ENCODE results near the gene EPG5.

- no peak for TF ChIP-seq PATZ1 (CRISPR knock-in tag; IDR thresholded peaks at IDR 0.05; ENCODE audit: borderline replicate concordance)
- TF ChIP-seq OSR1 (CRISPR knock-in tag; IDR thresholded peaks at IDR 0.05): no peak
- TF ChIP-seq, protein P1, sequence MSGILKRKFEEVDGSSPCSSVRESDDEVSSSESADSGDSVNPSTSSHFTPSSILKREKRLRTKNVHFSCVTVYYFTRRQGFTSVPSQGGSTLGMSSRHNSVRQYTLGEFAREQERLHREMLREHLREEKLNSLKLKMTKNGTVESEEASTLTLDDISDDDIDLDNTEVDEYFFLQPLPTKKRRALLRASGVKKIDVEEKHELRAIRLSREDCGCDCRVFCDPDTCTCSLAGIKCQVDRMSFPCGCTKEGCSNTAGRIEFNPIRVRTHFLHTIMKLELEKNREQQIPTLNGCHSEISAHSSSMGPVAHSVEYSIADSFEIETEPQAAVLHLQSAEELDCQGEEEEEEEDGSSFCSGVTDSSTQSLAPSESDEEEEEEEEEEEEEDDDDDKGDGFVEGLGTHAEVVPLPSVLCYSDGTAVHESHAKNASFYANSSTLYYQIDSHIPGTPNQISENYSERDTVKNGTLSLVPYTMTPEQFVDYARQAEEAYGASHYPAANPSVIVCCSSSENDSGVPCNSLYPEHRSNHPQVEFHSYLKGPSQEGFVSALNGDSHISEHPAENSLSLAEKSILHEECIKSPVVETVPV (CRISPR knock-in tag; IDR thresholded peaks at IDR 0.05): no peak
- TF ChIP-seq CREB5 (CRISPR knock-in tag; IDR thresholded peaks at IDR 0.05; ENCODE audit: low read depth): no peak
- TF ChIP-seq RARB (CRISPR knock-in tag; IDR thresholded peaks at IDR 0.05): no peak
- no peak for TF ChIP-seq ZFP3 (CRISPR knock-in tag; IDR thresholded peaks at IDR 0.05)
- TF ChIP-seq PPARA (CRISPR knock-in tag; IDR thresholded peaks at IDR 0.05; ENCODE audit: borderline replicate concordance): no peak
- TF ChIP-seq ARNTL (CRISPR knock-in tag; IDR thresholded peaks at IDR 0.05; ENCODE audit: borderline replicate concordance, low read depth): no peak
- no peak for TF ChIP-seq ZFP30 (CRISPR knock-in tag; IDR thresholded peaks at IDR 0.05)
- TF ChIP-seq CSDC2 (CRISPR knock-in tag; IDR thresholded peaks at IDR 0.05): no peak
- TF ChIP-seq, protein P2, sequence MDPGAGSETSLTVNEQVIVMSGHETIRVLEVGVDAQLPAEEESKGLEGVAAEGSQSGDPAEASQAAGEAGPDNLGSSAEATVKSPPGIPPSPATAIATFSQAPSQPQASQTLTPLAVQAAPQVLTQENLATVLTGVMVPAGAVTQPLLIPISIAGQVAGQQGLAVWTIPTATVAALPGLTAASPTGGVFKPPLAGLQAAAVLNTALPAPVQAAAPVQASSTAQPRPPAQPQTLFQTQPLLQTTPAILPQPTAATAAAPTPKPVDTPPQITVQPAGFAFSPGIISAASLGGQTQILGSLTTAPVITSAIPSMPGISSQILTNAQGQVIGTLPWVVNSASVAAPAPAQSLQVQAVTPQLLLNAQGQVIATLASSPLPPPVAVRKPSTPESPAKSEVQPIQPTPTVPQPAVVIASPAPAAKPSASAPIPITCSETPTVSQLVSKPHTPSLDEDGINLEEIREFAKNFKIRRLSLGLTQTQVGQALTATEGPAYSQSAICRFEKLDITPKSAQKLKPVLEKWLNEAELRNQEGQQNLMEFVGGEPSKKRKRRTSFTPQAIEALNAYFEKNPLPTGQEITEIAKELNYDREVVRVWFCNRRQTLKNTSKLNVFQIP (CRISPR knock-in tag; IDR thresholded peaks at IDR 0.05; ENCODE audit: borderline replicate concordance, low read depth): no peak
- TF ChIP-seq SNAI2 (CRISPR knock-in tag; IDR thresholded peaks at IDR 0.05): no peak
- TF ChIP-seq GLIS3 (CRISPR knock-in tag; IDR thresholded peaks at IDR 0.05): no peak
Measured at GRCh38 chr18:45817543-45817942, 149.6 kb downstream of the EPG5 start.

Data from SK-N-SH treated with all-trans-retinoic acid at 6 μM for 48 hours (cell line).